SU-DHL-6 (cell line): ENCODE data around the gene KCNQ4.

ENCODE experiments used
- H2AFZ ChIP-seq: fragments of 200-600 bp; sonication (generic); 2 replicates; pipeline ENCODE4 v1.6.1; 2014; ENCODE audit warnings: low read depth, mild to moderate bottlenecking, moderate library complexity, mixed read lengths, antibody characterized with exemption, low read length; ENCODE audit not compliant: severe bottlenecking
- H3F3A ChIP-seq: fragments of 200-600 bp; shearing (Covaris generic); 2 replicates; pipeline ENCODE4 v1.6.0; 2016; ENCODE audit warnings: antibody characterized with exemption, mild to moderate bottlenecking; ENCODE audit not compliant: insufficient read depth
- H3K27ac ChIP-seq: fragments of 200-600 bp; sonication (generic); 2 replicates; pipeline ENCODE4 v1.5.1; 2016; ENCODE audit warnings: low read depth, mild to moderate bottlenecking, low read length, moderate library complexity, mixed read lengths
- H3K27me3 ChIP-seq: fragments of 200-600 bp; sonication (generic), shearing (Covaris generic); 2 replicates; pipeline ENCODE4 v1.6.0; 2014; ENCODE audit warnings: mild to moderate bottlenecking, low read length
- H3K36me3 ChIP-seq: fragments of 200-600 bp; sonication (generic); 2 replicates; pipeline ENCODE4 v1.6.1; 2014; ENCODE audit warnings: mild to moderate bottlenecking, low read length, mixed read lengths
- H3K4me2 ChIP-seq: fragments of 300-600, 200-600 bp; shearing (Covaris generic), sonication (generic); 2 replicates; pipeline ENCODE4 v1.6.0; 2014; ENCODE audit warnings: low read length, low read depth, mild to moderate bottlenecking; ENCODE audit not compliant: poor library complexity, severe bottlenecking
- H3K4me3 ChIP-seq: fragments of 200-600 bp; sonication (generic); 2 replicates; pipeline ENCODE4 v1.5.1; 2014; ENCODE audit warnings: antibody characterized with exemption, low read length, mild to moderate bottlenecking, mixed read lengths; ENCODE audit not compliant: insufficient read depth, poor library complexity, severe bottlenecking
- H3K79me2 ChIP-seq: fragments of 200-600 bp; sonication (generic); 2 replicates; pipeline ENCODE4 v1.6.1; 2014; ENCODE audit warnings: mild to moderate bottlenecking, low read length, moderate library complexity; ENCODE audit not compliant: insufficient read depth
- H3K9ac ChIP-seq: fragments of 200-600 bp; sonication (generic); 2 replicates; pipeline ENCODE4 v1.7.0; 2014; ENCODE audit warnings: mild to moderate bottlenecking, low read length
- H3K9me2 ChIP-seq: fragments of 200-600 bp; sonication (generic); replicated peaks from 2 replicates; pipeline ENCODE4 v1.6.1; 2014; ENCODE audit warnings: low read length; ENCODE audit not compliant: insufficient read depth
- H3K9me3 ChIP-seq: fragments of 200-600 bp; sonication (generic); 2 replicates; pipeline ENCODE4 v1.6.1; 2014; ENCODE audit warnings: low read length, mixed read lengths; ENCODE audit not compliant: insufficient read depth
- H4K20me1 ChIP-seq: fragments of 200-600 bp; sonication (generic); 2 replicates; pipeline ENCODE4 v1.6.1; 2014; ENCODE audit warnings: low read depth, mild to moderate bottlenecking, antibody characterized with exemption, low read length, moderate library complexity, mixed read lengths
- CTCF ChIP-seq: fragments of 200-600 bp; sonication (generic); IDR thresholded peaks from one replicate; pipeline ENCODE4 v1.5.1; 2017; ENCODE audit warnings: antibody characterized with exemption, mild to moderate bottlenecking, low read length, moderate library complexity; ENCODE audit not compliant: insufficient read depth, poor library complexity, severe bottlenecking
- EZH2phosphoT487 ChIP-seq: fragments of 200-600 bp; sonication (generic), shearing (Covaris generic); conservative IDR thresholded peaks from 2 replicates; pipeline ENCODE4 v1.6.1; 2018; ENCODE audit warnings: mild to moderate bottlenecking, antibody characterized with exemption, low read length, moderate library complexity, mixed read lengths

The KCNQ4 gene

GRCh38 chr1:40848530-40849189 is 65.1 kb downstream of the KCNQ4 start:
- peak; percentile 64 for TF ChIP-seq CTCF
- no peak for TF ChIP-seq EZH2phosphoT487
- Histone ChIP-seq H4K20me1 (no peaks in the 10 kb centered on the region), H3K9ac (no peak overlapping the region), H3K27ac (no peak overlapping the region), H3K36me3 (no peaks in the 10 kb centered on the region), H3K27me3 (no peaks in the 10 kb centered on the region), H3K9me3 (no peaks in the 10 kb centered on the region), H3K4me2 (no peak overlapping the region), H3K79me2 (no peaks in the 10 kb centered on the region), H3K4me3 (no peak overlapping the region), H2AFZ (no peak overlapping the region), H3F3A (no peaks in the 10 kb centered on the region), H3K9me2 (no peaks in the 10 kb centered on the region)

GRCh38 chr1:40849801-40850592 is 66.4 kb downstream of the KCNQ4 start:
- H3F3A ChIP-seq: no peaks in the 10 kb centered on the region
- no peak overlapping the region for H3K9ac ChIP-seq
- no peak overlapping the region for H3K4me2 ChIP-seq
- H3K36me3 ChIP-seq: no peaks in the 10 kb centered on the region
- H3K79me2 ChIP-seq: no peaks in the 10 kb centered on the region
- H3K27me3 ChIP-seq: no peaks in the 10 kb centered on the region
- no peaks in the 10 kb centered on the region for H4K20me1 ChIP-seq
- H3K4me3 ChIP-seq: no peak overlapping the region
- H3K9me3 ChIP-seq: no peaks in the 10 kb centered on the region
- peak overlapping the region; percentile 71 for H2AFZ ChIP-seq
- no peak overlapping the region for H3K27ac ChIP-seq
- no peak for TF ChIP-seq EZH2phosphoT487
- peak; percentile 53 for TF ChIP-seq CTCF
- no peaks in the 10 kb centered on the region for H3K9me2 ChIP-seq

GRCh38 chr1:40851643-40852042 is 68.1 kb downstream of the KCNQ4 start:
- H3K4me2 ChIP-seq: no peak overlapping the region
- no peaks in the 10 kb centered on the region for H3K27me3 ChIP-seq
- no peak overlapping the region for H3K4me3 ChIP-seq

More at GRCh38 chr1:40851643-40852042, 68.1 kb downstream of the KCNQ4 start:
- Histone ChIP-seq H2AFZ (no peak overlapping the region), H3K79me2 (no peaks in the 10 kb centered on the region), H3F3A (no peaks in the 10 kb centered on the region), H3K9me2 (no peaks in the 10 kb centered on the region), H4K20me1 (no peaks in the 10 kb centered on the region), H3K9ac (no peak overlapping the region), H3K36me3 (no peaks in the 10 kb centered on the region), H3K9me3 (no peaks in the 10 kb centered on the region), H3K27ac (no peak overlapping the region)
- TF ChIP-seq EZH2phosphoT487: no peak
- no peak for TF ChIP-seq CTCF
